H9 (cell line): ENCODE data around the gene MAPK14. TPM values are rescaled to one million over a fixed set of nuclear protein-coding genes. Genes with fewer than 3 reads are reported as not detected.

Experiments
- DNase-seq: peaks from one replicate; pipeline ENCODE4 v3.0.0-alpha.2; 2017
- H2AFZ ChIP-seq: one replicate; pipeline ENCODE4 v1.6.1; 2013; ENCODE audit warnings: mild to moderate bottlenecking, low read length, control low read depth, moderate library complexity
- H2AK5ac ChIP-seq: 2 replicates; pipeline ENCODE4 v1.6.1; 2013; ENCODE audit warnings: low read length, control low read depth, mixed read lengths; ENCODE audit not compliant: insufficient read length
- H2BK120ac ChIP-seq: one replicate; pipeline ENCODE4 v1.6.1; 2013; ENCODE audit warnings: low read depth, mild to moderate bottlenecking, low read length, control low read depth, inconsistent platforms; ENCODE audit not compliant: poor library complexity, severe bottlenecking
- H2BK12ac ChIP-seq: 2 replicates; pipeline ENCODE4 v1.6.1; 2013; ENCODE audit warnings: low read length, control low read depth, mixed read lengths, low read depth; ENCODE audit not compliant: insufficient read length
- H2BK15ac ChIP-seq: 2 replicates; pipeline ENCODE4 v1.6.1; 2013; ENCODE audit warnings: low read depth, low read length, control low read depth
- H2BK20ac ChIP-seq: one replicate; pipeline ENCODE4 v1.6.1; 2013; ENCODE audit warnings: low read depth, mild to moderate bottlenecking, low read length, control low read depth, inconsistent platforms; ENCODE audit not compliant: poor library complexity, severe bottlenecking
- H2BK5ac ChIP-seq: 2 replicates; pipeline ENCODE4 v1.6.1; 2013; ENCODE audit warnings: low read length, control low read depth, mixed read lengths; ENCODE audit not compliant: insufficient read length
- H3K14ac ChIP-seq: 2 replicates; pipeline ENCODE4 v1.6.1; 2013; ENCODE audit warnings: low read length, control low read depth; ENCODE audit not compliant: insufficient read depth
- H3K18ac ChIP-seq: 2 replicates; pipeline ENCODE4 v1.6.1; 2013; ENCODE audit warnings: low read depth, mild to moderate bottlenecking, mixed read lengths, low read length, control low read depth; ENCODE audit not compliant: insufficient read length
- H3K23ac ChIP-seq: 2 replicates; pipeline ENCODE4 v1.6.1; 2013; ENCODE audit warnings: low read length, control low read depth, mixed read lengths, low read depth; ENCODE audit not compliant: insufficient read length
- H3K23me2 ChIP-seq: 2 replicates; pipeline ENCODE4 v1.6.1; 2013; ENCODE audit warnings: low read depth, mild to moderate bottlenecking, mixed read lengths, low read length, control low read depth; ENCODE audit not compliant: insufficient read length, poor library complexity, severe bottlenecking
- H3K27ac ChIP-seq: 2 replicates; pipeline ENCODE4 v1.5.1; 2013; ENCODE audit warnings: low read length, control low read depth, mixed read lengths, low read depth; ENCODE audit not compliant: insufficient read length
- H3K27me3 ChIP-seq: 2 replicates; pipeline ENCODE4 v1.6.1; 2013; ENCODE audit warnings: low read length, control low read depth, inconsistent platforms; ENCODE audit not compliant: insufficient read depth
- H3K4ac ChIP-seq: 2 replicates; pipeline ENCODE4 v1.6.1; 2013; ENCODE audit warnings: low read depth, mild to moderate bottlenecking, control low read depth, inconsistent platforms, low read length, moderate library complexity
- H3K4me1 ChIP-seq: 2 replicates; pipeline ENCODE4 v1.6.1; 2013; ENCODE audit warnings: low read length, control low read depth, inconsistent platforms; ENCODE audit not compliant: insufficient read depth
- H3K4me2 ChIP-seq: 2 replicates; pipeline ENCODE4 v1.6.1; 2013; ENCODE audit warnings: low read length, control low read depth, mixed read lengths; ENCODE audit not compliant: insufficient read length, insufficient read depth
- H3K56ac ChIP-seq: 2 replicates; pipeline ENCODE4 v1.6.1; 2013; ENCODE audit warnings: low read depth, mild to moderate bottlenecking, mixed read lengths, low read length, control low read depth; ENCODE audit not compliant: insufficient read length
- H3K79me1 ChIP-seq: 2 replicates; pipeline ENCODE4 v1.6.1; 2013; ENCODE audit warnings: low read depth, mild to moderate bottlenecking, moderate library complexity, low read length, control low read depth, inconsistent platforms; ENCODE audit not compliant: insufficient read depth, poor library complexity, severe bottlenecking
- H3K79me2 ChIP-seq: 2 replicates; pipeline ENCODE4 v1.6.1; 2013; ENCODE audit warnings: low read length, control low read depth, inconsistent platforms; ENCODE audit not compliant: insufficient read depth
- H3K9ac ChIP-seq: 2 replicates; pipeline ENCODE4 v1.6.1; 2013; ENCODE audit warnings: low read length, control low read depth, mixed read lengths; ENCODE audit not compliant: insufficient read length; ENCODE audit errors: extremely low read depth
- H3K9me3 ChIP-seq: one replicate; pipeline ENCODE4 v1.6.1; 2013; ENCODE audit warnings: low read depth, low read length, inconsistent platforms; ENCODE audit not compliant: control insufficient read depth
- H3T11ph ChIP-seq: one replicate; pipeline ENCODE4 v1.6.1; 2013; ENCODE audit warnings: mild to moderate bottlenecking, low read length, control low read depth, inconsistent platforms
- H4K20me1 ChIP-seq: one replicate; pipeline ENCODE4 v1.6.1; 2013; ENCODE audit not compliant: control insufficient read depth, insufficient read length, insufficient read depth
- H4K5ac ChIP-seq: 2 replicates; pipeline ENCODE4 v1.6.1; 2013; ENCODE audit warnings: low read depth, mild to moderate bottlenecking, mixed read lengths, low read length, control low read depth; ENCODE audit not compliant: insufficient read length
- H4K8ac ChIP-seq: replicated peaks from 2 replicates; pipeline ENCODE4 v1.6.1; 2013; ENCODE audit warnings: low read length, control low read depth, mixed read lengths, low read depth; ENCODE audit not compliant: insufficient read length
- H4K91ac ChIP-seq: 2 replicates; pipeline ENCODE4 v1.6.1; 2013; ENCODE audit warnings: low read depth, mild to moderate bottlenecking, moderate library complexity, mixed read lengths, low read length, control low read depth; ENCODE audit not compliant: insufficient read length
- H3K27ac Mint-ChIP-seq, 3 experiments: 2 replicates in 2 of 3; 3 replicates in 1 of 3; pipeline ENCODE4 v1.8.0; 2020 to 2021; ENCODE audit warnings: mixed read lengths in 3 of 3, mild to moderate bottlenecking in 1 of 3, moderate library complexity in 1 of 3
- H3K27me3 Mint-ChIP-seq: 2 replicates; pipeline ENCODE4 v1.8.0; 2021; ENCODE audit warnings: low read depth, mild to moderate bottlenecking, moderate library complexity, mixed read lengths
- H3K36me3 Mint-ChIP-seq, 3 experiments: 2 replicates in 2 of 3; 3 replicates in 1 of 3; pipeline ENCODE4 v1.8.0; 2020 to 2021; ENCODE audit warnings: low read depth in 3 of 3, mixed read lengths in 3 of 3; ENCODE audit not compliant: insufficient read depth in 1 of 3
- H3K4me1 Mint-ChIP-seq, 2 experiments: 2 replicates each; pipeline ENCODE4 v1.8.0; 2020; ENCODE audit warnings: mixed read lengths in 2 of 2
- H3K4me3 Mint-ChIP-seq, 2 experiments: 2 replicates in 1 of 2; 3 replicates in 1 of 2; pipeline ENCODE4 v1.8.0; 2020 to 2021; ENCODE audit warnings: mild to moderate bottlenecking in 2 of 2, mixed read lengths in 2 of 2, moderate library complexity in 1 of 2
- H3K9me3 Mint-ChIP-seq, 2 experiments: 2 replicates in 1 of 2; 3 replicates in 1 of 2; pipeline ENCODE4 v1.8.0; 2020; ENCODE audit warnings: mild to moderate bottlenecking in 2 of 2, mixed read lengths in 2 of 2, moderate library complexity in 1 of 2
- CTCF ChIP-seq: fragments of 200-600 bp; sonication (generic); conservative IDR thresholded peaks from 3 replicates; pipeline ENCODE4 v1.8.0; 2021; ENCODE audit warnings: antibody characterized with exemption, mild to moderate bottlenecking
- WGBS: extraction: QIAGEN DNeasy Blood & Tissue Kit; methylation state at CpG from one replicate; pipeline ENCODE4 v1.1.7; 2013; ENCODE audit warnings: missing lambda C conversion rate, low lambda C conversion rate, mixed read lengths; ENCODE audit not compliant: insufficient read length; ENCODE audit errors: extremely low coverage; 5-methylcytosine and 5-hydroxymethylcytosine counted together
- total RNA-seq: library from RNA; stranded (reverse); gene quantifications from 2 replicates; pipeline ENCODE4 v1.2.1, GENCODE V29; 2021

The MAPK14 gene
- total RNA-seq, 1 experiment from 2014 or later: 40.5 TPM

- H3K9me3 ChIP-seq: no peaks in the 10 kb centered on the region
- no peak within 1 kb of the TSS for H3K9ac ChIP-seq
- H3K27ac ChIP-seq: no peak within 1 kb of the TSS
- peak; percentile 59 for DNase-seq
- no peak within 1 kb of the TSS for H4K91ac ChIP-seq
- H2BK12ac ChIP-seq: no peak within 1 kb of the TSS
- H4K8ac ChIP-seq: no peak within 1 kb of the TSS
- H3K23me2 ChIP-seq: peaks cover 8% of the 10 kb centered on the region
- no peaks in the 10 kb centered on the region for H3K79me1 ChIP-seq
- H2BK20ac ChIP-seq: no peak within 1 kb of the TSS
- peaks cover 0 to 1% (median 0%) of the 10 kb centered on the region in 3 experiments; a peak in 2 of 7 replicates for H3K36me3 Mint-ChIP-seq
- no peak for TF ChIP-seq CTCF
- H2AK5ac ChIP-seq: no peak within 1 kb of the TSS
- H3K9me3 Mint-ChIP-seq: peaks cover 0 to 2% of the 10 kb centered on the region in 2 experiments; a peak in 1 of 5 replicates
- WGBS: no CpG with 5 or more reads among the region's 59 CpGs
- no peak within 1 kb of the TSS for H3K56ac ChIP-seq
- H2BK5ac ChIP-seq: no peak within 1 kb of the TSS
- peaks cover 22 to 24% of the 10 kb centered on the region in 2 experiments for H3K4me1 Mint-ChIP-seq
- H3K79me2 ChIP-seq: no peaks in the 10 kb centered on the region
- no peak within 1 kb of the TSS for H4K5ac ChIP-seq
- peak within 1 kb of the TSS; percentile 44 for H3K4me2 ChIP-seq
- peaks cover 2% of the 10 kb centered on the region for H4K20me1 ChIP-seq
- peak within 1 kb of the TSS; percentile 86 for H3K18ac ChIP-seq
- H3K27ac Mint-ChIP-seq: no peak within 1 kb of the TSS
- no peaks in the 10 kb centered on the region; the same call in 1 of the 2 replicates for H3K27me3 ChIP-seq
- no peak within 1 kb of the TSS for H2BK15ac ChIP-seq
- no peak within 1 kb of the TSS for H2BK120ac ChIP-seq
- peak within 1 kb of the TSS; percentile 66; the same call in 1 of the 2 replicates for H3K14ac ChIP-seq
- H3K4me1 ChIP-seq: peaks cover 5% of the 10 kb centered on the region
- H3T11ph ChIP-seq: no peak within 1 kb of the TSS
- no peak within 1 kb of the TSS for H3K23ac ChIP-seq
- H2AFZ ChIP-seq: peak within 1 kb of the TSS; percentile 43
- H3K27me3 Mint-ChIP-seq: peaks cover 10% of the 10 kb centered on the region
- H3K4ac ChIP-seq: no peak within 1 kb of the TSS
- peak within 1 kb of the TSS; percentile 64 to 77 for H3K4me3 Mint-ChIP-seq
Measured at GRCh38 chr6:36129941-36130666, 102.5 kb downstream of the MAPK14 start, which contains the start of gene MAPK13. Gene MAPK13 (plus strand): TSS chr6:36130513. CDS start chr6:36130583, 70 bp downstream.
